NCI-H2171 treated with DMSO at 0.1 percent for 48 hours (cell line): Measurements from ENCODE around the gene BCL2.

Source experiments
- DNase-seq: peaks from one replicate; lab custom pipeline; 2025; lab: John Stamatoyannopoulos, UW

BCL2 gene

DNA sequence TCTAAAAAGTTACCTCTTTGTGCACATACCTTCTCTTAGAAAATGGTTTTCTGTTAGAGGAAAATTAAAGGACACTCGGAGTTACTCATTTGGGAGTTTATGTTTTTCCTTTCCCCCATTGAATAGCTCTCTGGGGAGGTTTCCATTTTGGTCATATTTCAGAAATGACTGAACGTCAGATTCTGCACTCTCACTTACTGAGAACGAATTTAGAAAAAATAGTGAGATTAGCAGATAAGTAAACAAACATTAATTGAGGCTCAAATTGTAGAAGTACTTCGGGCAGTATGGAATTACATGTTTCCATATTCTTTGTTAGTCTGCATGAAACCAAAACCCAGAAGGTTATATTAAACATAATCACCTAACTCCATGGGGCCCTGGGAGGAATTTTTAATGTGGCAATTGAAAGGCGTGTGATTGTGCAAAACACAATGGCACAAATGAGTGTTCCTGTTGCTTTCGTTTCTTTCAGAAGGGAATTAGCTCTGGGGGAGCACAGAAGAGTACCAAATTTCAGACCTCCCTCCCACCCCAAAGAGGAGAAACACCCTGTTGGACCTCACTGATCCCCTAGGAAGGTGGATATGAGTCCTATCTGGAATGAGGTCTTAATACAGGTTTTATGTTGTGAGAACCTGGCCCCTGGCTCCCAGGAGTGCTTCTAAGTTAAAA is 212.3 kb downstream of the BCL2 start:
- peak; percentile 59 for DNase-seq

DNA sequence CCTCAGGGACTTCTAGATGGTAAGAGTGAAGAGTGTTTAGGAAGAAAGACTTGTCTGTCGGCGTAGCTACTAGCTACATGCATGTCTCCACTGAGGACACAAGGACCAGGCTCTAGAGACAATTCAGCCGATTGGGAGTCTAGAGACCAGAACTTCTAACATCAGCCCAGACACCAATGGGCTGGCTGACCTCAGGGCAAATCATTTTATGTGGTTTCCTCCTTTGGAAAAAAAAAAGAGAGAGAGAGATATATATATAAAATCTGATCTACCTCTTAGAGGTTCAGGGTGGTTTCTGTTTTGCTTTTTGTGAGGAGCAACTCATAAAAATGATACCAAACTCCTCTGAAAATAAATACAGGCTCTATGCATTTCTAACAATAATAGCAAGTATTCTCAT is 212.8 kb downstream of the BCL2 start:
- DNase-seq: no peak

DNA sequence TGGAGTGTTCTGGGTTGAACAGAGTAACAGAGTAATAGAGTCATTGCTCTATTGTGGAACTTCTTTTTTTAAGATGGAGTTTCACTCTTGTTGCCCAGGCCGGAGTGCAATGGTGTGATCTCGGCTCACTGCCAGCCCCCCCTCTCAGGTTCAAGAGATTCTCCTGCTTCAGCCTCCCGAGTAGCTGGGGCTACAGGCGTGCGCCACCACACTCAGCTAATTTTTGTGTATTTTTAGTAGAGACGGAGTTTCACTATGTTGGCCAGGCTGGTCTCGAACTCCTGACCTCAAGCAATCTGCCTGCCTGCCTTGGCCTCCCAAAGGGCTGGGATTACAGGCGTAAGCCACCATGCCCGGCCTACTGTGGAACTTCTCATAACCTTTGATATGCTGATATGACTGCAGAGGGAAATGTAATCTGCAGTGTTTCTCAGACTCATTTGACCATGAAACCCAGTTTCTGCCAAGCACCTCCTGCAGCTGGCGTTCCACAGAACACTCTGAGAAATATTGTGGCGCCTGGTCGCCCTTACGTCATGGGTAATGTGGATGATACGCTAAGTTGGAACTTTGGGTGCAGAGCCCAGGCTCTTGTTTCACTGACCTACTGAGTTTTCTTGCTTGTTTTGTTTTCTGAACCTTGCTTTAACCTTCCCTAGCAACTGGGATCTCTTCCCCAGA is 213.8 kb downstream of the BCL2 start:
- no peak for DNase-seq

DNA sequence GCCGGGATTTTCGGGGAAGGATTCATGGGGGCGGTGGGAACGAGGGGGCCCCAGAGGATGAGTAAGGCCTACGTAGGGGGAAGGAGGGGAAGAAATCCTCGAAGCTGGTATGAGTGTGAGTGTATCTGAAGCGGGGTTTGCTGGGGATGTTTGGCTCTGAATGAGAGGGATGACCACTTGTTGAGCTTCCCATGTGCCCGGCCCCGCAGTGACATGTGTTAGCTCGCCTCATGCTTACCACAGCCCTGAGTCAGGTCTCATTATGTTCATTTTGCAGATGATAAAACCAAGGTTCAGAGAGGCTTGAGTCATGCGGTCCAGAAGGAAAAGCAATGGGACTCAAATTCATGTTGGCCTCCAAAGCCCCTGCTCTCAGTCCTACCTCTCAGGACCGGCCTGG is 214.7 kb downstream of the BCL2 start:
- no peak for DNase-seq

DNA sequence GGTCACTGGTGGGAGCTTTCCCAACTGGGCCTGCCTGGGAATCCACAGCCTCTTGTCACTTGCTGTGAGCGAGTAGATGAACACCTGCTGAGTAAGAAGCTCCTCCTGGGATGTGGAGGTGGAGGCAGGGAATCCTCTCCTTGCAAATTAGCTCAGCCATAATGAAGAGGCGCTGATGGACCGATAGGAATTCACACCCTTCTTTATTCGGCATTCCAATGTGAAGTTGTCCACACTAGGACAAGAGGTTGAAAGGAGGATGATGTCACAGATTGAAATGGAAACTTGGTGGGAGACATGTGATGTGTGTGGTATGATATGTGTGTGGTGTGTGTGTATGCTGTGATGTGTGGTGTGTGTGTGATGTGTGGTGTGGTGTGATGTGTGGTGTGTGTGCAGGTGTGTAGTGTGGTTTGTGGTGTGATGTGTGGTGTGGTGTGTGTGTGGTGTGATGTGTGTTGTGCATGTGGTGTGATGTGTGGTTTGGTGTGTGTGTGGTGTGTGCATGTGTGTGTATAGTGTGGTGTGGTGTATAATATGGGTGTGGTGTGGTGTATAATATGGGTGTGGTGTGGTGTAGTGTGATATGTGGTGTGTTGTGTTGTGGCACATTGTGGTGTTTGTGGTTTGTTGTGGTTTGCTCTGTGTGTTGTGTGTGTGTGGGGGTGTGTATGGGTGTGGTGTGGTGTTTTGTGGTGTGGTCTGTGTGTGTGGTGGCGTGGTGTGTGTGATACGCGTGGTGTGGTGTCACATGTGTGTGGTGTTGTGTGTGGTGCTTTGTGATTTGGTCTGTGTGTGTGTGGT is 216.4 kb downstream of the BCL2 start:
- DNase-seq: no peak

DNA sequence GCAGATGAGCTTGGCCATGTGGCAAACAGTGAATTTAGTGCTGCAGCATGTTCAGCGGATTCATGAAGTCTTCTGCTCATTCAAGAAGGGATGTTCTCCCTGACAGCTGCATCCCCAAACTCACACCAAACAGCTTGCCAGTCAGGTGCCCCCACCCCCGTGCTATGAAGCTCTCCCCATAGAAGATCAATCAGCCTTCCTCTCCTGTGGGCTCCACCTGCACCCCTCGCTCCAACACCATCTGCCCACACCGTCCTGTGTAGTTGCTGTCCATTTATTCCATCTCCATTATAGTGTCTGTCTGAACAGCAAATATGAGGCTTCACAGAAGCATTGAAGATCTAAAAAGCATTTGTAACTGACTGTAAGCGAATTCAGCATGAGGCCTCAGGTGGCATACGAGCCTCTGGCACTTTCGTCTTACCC is 218.9 kb downstream of the BCL2 start:
- DNase-seq: no peak

DNA sequence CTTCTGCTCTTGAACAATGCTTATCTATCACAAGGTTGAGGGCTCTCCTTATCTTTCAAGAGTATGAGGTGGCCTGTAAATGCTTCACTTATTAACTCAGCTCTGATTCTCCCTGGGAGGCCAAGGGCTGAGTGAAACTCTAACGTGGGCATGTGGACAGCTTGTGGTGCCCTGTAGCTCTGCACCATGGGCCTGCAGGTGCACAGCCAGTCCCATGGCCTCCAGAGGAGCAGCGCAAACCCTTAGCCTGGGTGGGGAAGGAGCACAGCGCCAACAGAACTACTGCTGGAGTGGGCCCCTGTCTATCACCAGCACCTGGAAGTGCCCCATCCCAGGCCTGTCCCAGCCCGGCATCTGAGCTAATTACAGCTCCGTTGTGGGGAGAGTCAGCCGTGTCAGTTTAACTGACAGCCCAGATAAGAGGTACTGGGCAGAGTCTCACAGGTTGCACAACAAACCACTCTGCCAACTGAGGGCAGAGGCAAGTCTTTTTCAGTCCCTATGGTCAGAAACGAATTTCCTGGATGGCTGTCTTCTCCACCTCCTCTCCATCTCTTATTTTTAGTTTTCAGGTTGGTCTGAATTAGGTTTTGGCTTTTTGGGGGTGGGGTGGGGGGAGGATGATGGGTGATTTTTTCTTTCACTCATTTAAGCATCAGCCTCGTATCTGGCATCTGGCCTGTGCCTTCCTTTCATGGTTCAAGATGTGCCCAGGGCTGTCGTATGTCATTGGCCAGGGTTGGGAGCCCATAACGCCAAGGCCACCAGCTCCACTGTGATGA is 219.5 kb downstream of the BCL2 start:
- no peak for DNase-seq

DNA sequence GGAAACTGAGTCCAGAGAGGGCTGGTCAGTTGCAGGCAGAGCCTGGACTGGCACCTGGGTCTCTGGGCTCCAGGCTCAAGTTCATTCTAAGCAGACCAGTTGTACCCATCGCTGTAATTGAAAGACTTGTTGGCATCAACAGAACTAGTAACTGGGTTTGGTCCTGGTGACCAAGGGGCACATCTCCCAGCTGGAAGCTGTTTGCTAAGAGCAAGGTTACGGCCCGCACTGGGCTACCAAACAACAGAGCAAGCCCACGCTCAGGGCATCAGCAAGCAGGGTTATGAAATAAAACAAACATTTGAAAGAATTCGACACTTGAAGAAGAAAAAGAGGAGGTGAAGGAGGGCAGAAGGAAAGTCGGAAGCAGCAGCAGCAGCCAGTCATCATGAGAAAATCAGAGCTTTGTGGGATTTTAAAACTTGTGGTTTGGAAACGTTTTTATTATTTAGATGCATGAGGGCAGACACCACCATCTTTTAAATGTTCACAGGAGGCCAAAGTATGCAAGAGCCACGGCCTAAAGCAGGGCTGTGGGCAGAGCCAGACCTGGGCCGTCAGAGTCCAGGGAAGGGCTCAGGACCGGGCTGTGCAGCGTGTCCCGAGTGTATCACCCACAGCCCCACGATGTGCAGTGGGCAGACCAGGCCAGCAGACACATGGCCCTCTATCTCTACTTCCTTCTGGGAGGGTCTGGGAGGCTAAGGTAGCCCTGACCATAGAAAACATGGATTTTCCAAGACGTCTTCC is 220.3 kb downstream of the BCL2 start:
- no peak for DNase-seq

DNA sequence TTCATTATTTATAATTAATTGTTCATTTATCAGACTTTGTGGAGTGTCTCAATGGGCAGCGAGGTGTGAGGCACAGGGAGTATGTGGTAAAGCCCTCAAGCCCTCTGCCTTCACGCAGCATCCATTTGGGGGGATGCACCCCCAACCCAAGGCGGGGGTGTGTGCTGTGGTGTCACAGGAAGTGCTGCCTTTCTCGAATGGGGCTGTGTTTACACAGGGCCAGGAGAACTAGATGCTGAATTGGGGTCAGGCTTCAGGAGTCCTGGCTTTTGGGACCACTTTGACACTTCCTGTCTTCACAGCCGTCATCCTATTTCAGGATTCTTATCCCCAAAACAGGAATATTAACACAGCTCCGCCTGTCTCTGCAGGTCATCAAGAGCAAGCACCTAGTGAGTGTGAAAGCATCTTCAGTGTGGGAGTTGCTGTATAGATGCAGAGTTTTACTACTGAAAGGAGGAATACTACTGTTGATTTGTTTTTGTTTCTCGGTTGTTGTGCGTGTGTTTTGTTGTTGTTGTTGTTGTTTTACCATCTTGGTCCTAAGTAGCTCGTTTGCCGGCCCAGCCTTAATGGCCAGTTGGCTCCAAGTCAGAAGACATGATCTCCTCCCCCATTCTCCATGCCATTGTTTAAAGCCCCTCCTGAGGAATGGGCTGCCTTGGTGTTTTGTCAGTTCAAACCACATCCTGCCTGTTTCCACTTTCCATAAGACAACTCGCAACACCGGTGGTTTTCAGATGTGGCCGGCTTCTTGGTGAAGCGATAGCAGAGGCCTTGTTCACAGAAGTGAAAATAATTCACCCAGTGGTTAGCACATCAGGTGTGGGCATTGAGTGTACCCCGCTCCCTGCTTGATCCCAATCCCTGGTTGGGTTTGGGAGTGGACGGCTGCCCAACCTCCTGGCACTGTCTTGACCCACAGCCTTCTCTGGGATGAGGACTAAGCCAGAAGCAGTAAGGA is 221.3 kb downstream of the BCL2 start:
- no peak for DNase-seq

DNA sequence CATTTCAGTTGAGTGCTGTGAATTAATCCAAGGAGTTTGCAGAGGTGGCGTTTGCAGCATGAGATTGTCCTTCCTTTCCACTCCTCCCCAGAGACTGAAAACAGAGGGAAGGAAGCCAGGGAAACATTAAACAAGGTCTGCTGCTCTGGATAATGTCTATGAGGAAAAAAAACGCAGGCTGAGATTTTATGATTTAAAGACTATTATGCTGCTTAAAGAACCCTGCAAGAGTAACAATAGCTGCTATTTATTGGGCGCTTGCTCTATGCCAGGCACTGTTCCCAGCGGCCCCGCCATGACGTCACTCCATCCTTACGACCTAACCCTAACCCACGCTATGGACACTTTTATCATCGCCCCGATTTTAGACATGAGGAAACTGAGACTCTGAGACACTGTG is 222.4 kb downstream of the BCL2 start:
- DNase-seq: peak; percentile 44

DNA sequence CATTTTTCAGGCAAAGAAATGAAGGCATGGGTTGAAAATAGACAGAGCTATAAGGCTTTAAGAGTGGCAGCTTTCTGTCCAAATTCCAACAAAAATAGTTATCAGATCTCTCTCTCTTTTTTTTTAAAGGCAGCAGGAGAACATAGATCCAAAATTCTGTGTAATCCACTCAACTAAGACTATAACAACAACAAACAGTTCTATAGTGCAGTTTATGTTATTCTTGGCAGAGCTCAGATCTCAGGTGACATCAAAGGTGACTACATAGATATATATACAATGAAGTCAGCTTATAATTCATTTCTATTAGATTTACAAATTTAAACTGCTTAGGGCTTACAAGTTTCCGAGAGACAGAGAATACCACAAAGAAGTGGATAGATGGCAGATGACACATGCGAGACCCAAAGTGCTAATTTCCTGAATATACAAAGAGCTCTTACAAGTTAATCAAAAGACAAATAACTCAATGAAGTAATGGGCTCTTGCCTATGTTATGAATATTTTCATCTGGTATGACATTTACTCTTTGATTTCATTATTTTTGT is 223.2 kb downstream of the BCL2 start:
- DNase-seq: no peak

DNA sequence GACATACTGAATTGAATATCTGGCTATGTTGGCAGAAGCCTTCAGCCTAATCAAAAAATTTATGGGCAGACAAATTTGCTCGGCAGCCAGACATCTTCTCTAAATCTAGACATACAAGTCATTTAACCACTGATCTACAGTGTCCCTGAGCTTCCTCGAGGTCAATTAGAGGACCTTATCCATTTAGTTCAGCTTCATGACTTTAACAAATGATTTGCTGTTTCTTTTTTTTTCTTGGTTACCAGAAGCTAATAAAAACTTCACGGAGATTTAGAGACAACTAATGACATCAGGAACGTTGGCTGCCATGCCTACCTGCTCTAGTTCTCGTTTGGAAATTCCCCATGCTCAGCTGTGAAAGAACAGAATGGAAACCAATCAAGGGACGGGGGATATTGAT is 223.8 kb downstream of the BCL2 start:
- no peak for DNase-seq

DNA sequence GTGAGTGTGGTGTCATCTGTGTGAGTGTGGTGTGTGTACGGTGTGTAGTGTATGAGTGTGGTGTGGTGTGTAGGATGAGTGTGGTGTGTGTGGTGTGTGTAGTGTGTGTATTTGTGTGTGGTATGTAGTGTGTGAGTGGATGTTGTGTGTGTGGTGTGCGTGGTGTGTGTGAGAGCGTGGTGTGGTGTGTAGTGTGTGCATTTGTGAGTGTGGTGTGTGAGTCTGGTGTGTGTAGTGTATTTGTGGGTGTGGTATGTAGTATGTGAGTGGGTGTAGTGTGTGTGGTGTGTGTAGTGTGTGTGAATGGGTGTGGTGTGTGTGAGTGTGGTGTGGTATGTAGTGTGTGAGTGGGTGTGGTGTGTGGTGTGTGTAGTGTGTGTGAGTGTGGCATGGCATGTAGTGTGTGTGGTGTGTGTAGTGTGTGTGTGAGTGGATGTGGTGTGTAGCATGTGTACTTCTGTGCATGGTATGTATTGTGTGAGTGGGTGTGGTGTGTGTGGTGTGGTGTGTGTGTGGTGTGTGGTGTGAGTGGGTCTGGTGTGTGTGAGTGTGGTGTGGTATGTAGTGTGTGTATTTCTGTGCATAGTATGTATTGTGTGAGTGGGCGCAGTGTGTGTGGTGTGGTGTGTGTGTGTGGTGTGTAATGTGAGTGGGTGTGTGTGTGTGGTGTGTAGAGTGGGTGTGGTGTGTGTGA is 227.8 kb downstream of the BCL2 start:
- DNase-seq: no peak

DNA sequence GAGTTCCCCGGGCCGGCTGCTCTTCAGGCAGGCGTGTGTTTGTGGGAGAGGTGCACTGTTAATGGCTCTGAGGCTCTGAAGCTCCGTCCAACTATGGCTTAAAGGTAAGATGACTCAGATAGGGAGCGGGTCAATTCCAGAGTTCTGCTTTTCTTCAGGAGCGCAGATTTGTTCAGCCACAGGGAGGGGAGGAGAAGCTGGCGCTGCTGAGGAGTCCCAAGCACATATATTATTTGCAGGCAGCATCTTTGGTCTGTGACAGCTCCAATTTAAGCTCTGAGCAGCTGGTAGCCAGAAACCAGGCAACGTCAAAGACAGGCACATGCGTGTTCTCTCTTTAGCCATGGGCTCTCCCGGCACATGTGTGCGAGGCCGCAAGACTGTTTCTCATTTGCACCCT is 229.2 kb downstream of the BCL2 start:
- DNase-seq: no peak

DNA sequence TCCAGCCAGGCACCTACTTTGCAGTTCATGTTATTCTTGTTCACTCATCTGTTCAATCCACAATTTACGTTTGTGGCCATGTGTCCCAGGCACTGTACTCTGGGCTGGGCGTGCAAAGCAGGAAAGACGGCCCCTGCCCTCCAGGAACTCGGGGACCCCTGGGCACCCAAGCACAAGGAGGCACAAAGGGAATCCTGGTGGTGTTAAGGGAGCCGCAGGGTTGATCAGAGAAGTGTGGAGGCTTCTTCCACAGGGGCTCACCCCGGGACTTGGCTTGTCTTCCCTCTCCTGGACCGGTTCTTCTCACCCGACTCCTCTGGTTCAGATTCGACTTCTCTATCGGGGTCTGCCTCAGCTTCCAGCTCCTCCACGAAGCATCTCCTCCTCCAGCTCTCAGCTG is 230.5 kb downstream of the BCL2 start:
- no peak for DNase-seq

DNA sequence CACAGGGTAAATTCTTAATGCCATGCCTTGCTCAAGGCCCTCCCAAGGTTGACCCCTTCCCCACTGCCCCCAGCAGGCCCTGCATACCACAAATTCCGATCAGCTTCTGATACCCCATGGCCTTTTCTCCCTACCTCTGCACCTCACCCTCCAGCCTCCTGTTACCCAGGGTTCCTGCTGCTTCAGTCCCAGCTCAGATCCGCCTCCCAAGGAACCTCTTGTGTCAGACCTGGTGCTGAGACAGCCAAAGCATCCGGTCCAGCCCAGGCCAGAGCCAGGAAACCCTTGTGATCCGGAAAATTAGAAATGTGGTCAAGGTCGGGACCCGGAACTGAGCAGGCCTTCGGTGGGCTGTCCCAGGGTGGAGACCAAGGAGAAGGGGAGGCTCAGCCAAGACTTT is 231.3 kb downstream of the BCL2 start:
- DNase-seq: no peak

DNA sequence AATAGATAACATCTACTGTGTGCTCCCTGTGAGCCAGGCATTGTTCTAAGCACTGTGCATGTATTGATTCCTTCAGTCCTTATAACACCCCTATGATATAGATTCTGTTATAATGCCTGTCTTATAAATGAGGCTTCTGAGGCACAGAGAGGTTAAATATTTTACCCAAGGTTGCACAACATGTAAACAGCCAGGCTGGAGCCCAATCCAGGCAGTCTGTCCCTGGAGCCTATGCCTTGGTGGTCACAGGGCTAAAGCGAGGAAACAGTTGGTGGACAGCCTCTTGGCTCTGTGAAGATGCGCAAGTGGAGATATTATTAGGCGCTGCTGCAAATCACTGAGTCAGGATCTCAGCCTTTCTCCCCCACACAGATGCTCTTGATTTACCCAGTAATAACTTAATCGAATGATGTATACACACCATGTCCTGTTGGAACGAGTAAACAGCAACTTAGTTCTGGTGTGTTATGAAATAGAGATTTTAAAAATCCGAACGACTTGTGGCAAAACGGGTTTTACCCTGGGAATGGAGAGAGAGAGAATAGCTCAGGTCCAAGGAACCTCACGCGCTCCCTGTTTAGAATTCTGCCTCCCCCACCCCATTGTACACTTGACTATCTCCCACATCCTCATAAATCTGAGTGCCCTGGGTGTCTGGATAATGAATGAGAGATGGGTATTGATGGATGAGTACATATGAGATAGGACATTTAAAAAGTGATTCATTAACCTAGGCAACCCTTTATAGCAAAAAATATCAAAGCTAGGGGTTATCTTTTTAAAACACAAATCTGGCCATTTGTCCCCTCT is 231.9 kb downstream of the BCL2 start:
- DNase-seq: no peak

DNA sequence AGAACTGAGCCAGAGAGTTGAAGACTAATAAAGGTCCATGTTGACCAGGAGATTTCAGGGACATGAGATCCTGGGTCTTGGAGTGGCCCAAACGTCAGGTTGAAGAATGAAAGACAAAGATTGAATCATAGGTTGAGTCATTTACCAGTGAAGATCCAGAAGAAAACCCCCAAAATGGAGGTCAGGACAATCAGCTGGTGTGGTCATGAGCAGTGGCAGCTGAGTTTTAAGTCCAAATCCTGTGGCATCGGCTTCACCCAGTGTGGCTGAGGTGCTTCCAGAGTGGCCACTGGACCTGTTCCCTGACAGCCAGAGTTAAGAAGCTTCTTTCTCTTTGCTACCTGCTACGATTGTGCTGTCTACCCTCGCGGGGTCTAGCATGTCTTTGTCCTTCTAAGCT is 234.0 kb downstream of the BCL2 start:
- DNase-seq: no peak

DNA sequence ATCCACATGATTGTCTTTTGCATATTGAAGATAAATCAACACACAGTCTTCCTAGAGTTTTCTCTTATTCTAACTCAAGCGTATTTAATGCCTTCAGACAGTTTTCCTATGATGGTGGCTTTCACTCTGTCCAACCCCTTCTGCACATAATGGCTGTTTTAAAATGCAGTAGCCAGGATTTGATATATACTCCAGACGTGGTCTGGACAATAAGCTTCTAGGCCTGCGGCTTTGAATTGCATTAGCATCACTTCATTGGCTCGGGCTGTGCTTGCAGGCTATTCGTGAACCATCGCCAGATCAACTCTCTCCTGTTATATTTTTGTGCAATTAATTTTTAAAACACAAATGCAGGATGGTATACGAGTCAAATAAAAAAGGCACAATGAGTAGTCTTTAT is 235.3 kb downstream of the BCL2 start:
- no peak for DNase-seq
